ENCODE measurements around the gene CFAP61.

The CFAP61 gene

GRCh38 chr20:20211274-20211987 is 159.1 kb downstream of the CFAP61 start (continued):
- TF ChIP-seq, protein P1, sequence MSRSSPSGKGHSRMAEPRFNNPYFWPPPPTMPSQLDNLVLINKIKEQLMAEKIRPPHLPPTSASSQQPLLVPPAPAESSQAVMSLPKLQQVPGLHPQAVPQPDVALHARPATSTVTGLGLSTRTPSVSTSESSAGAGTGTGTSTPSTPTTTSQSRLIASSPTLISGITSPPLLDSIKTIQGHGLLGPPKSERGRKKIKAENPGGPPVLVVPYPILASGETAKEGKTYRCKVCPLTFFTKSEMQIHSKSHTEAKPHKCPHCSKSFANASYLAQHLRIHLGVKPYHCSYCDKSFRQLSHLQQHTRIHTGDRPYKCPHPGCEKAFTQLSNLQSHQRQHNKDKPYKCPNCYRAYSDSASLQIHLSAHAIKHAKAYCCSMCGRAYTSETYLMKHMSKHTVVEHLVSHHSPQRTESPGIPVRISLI (tag by site-specific recombination; IDR thresholded peaks at IDR 0.05): peak; percentile 100
- peak; percentile 91 for TF ChIP-seq IKZF3 (tag by site-specific recombination; IDR thresholded peaks at IDR 0.05)
- TF ChIP-seq ZNF324 (tag by site-specific recombination; IDR thresholded peaks at IDR 0.05): peak; percentile 75; the same call in 1 of the 2 replicates
- TF ChIP-seq ZBTB8A (tag by site-specific recombination; IDR thresholded peaks at IDR 0.05): peak; percentile 84
- TF ChIP-seq ZNF24 (tag by site-specific recombination; IDR thresholded peaks at IDR 0.05): peak; percentile 92; the same call in 1 of the 2 replicates
- TF ChIP-seq SETDB1 (IDR thresholded peaks at IDR 0.05; ENCODE audit: insufficient read length, low read length): peak; percentile 43
- TF ChIP-seq ZFHX2 (tag by site-specific recombination; conservative IDR thresholded peaks at IDR 0.05): 0 out of 2 replicates have a peak, but pooled peaks have one; percentile 2
- TF ChIP-seq PRDM6 (tag by site-specific recombination; IDR thresholded peaks at IDR 0.05): peak; percentile 100
- TF ChIP-seq ZBTB44 (tag by site-specific recombination; IDR thresholded peaks at IDR 0.05): peak; percentile 75
- TF ChIP-seq, protein P2, sequence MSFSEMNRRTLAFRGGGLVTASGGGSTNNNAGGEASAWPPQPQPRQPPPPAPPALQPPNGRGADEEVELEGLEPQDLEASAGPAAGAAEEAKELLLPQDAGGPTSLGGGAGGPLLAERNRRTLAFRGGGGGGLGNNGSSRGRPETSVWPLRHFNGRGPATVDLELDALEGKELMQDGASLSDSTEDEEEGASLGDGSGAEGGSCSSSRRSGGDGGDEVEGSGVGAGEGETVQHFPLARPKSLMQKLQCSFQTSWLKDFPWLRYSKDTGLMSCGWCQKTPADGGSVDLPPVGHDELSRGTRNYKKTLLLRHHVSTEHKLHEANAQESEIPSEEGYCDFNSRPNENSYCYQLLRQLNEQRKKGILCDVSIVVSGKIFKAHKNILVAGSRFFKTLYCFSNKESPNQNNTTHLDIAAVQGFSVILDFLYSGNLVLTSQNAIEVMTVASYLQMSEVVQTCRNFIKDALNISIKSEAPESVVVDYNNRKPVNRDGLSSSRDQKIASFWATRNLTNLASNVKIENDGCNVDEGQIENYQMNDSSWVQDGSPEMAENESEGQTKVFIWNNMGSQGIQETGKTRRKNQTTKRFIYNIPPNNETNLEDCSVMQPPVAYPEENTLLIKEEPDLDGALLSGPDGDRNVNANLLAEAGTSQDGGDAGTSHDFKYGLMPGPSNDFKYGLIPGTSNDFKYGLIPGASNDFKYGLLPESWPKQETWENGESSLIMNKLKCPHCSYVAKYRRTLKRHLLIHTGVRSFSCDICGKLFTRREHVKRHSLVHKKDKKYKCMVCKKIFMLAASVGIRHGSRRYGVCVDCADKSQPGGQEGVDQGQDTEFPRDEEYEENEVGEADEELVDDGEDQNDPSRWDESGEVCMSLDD (tag by site-specific recombination; IDR thresholded peaks at IDR 0.05): no peak
- TF ChIP-seq ZNF394 (tag by site-specific recombination; IDR thresholded peaks at IDR 0.05; ENCODE audit: borderline replicate concordance): no peak
- TF ChIP-seq ZNF335 (tag by site-specific recombination; conservative IDR thresholded peaks at IDR 0.05): peak; percentile 73
- TF ChIP-seq, protein P3, sequence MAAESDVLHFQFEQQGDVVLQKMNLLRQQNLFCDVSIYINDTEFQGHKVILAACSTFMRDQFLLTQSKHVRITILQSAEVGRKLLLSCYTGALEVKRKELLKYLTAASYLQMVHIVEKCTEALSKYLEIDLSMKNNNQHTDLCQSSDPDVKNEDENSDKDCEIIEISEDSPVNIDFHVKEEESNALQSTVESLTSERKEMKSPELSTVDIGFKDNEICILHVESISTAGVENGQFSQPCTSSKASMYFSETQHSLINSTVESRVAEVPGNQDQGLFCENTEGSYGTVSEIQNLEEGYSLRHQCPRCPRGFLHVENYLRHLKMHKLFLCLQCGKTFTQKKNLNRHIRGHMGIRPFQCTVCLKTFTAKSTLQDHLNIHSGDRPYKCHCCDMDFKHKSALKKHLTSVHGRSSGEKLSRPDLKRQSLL (tag by site-specific recombination; IDR thresholded peaks at IDR 0.05): peak; percentile 6; the same call in 1 of the 2 replicates
- TF ChIP-seq ZNF2 (tag by site-specific recombination; IDR thresholded peaks at IDR 0.05): peak; percentile 42; the same call in 1 of the 2 replicates
- no peak for TF ChIP-seq ZNF777 (tag by site-specific recombination; IDR thresholded peaks at IDR 0.05; ENCODE audit: borderline replicate concordance)
- no peak for TF ChIP-seq ZNF174 (tag by site-specific recombination; IDR thresholded peaks at IDR 0.05)
- no peak for TF ChIP-seq REPIN1 (tag by site-specific recombination; IDR thresholded peaks at IDR 0.05; ENCODE audit: low read depth)
- peak; percentile 75 for TF ChIP-seq WT1 (tag by site-specific recombination; IDR thresholded peaks at IDR 0.05)
- no peak for TF ChIP-seq ZNF133 (tag by site-specific recombination; IDR thresholded peaks at IDR 0.05)
- peak; percentile 89 for TF ChIP-seq ZNF639 (tag by site-specific recombination; IDR thresholded peaks at IDR 0.05)
- TF ChIP-seq ELK4 (IDR thresholded peaks at IDR 0.05; ENCODE audit: borderline replicate concordance, low read depth, low read length): no peak
- no peak for TF ChIP-seq ZNF670 (tag by site-specific recombination; IDR thresholded peaks at IDR 0.05; ENCODE audit: low read depth)
- 0 out of 2 replicates have a peak, but pooled peaks have one; percentile 55 for TF ChIP-seq ZNF596 (tag by site-specific recombination; IDR thresholded peaks at IDR 0.05)
- peak; percentile 76; the same call in 1 of the 2 replicates for TF ChIP-seq TRIM28 (IDR thresholded peaks at IDR 0.05; ENCODE audit: borderline replicate concordance, low read length)
- TF ChIP-seq SP7 (tag by site-specific recombination; IDR thresholded peaks at IDR 0.05): peak; percentile 99
- 0 out of 2 replicates have a peak, but pooled peaks have one; percentile 35 for TF ChIP-seq ZBTB21 (tag by site-specific recombination; IDR thresholded peaks at IDR 0.05)
- peak; percentile 96 for TF ChIP-seq ZNF843 (tag by site-specific recombination; IDR thresholded peaks at IDR 0.05)
- no peak for TF ChIP-seq ZNF521 (tag by site-specific recombination; IDR thresholded peaks at IDR 0.05)
- TF ChIP-seq ZNF561 (tag by site-specific recombination; IDR thresholded peaks at IDR 0.05; ENCODE audit: borderline replicate concordance): no peak; the same call in 1 of the 2 replicates
